T-helper 22 cell (primary cell): Measurements from ENCODE around the gene SLC31A1.

Experiments
- DNase-seq: peaks from one replicate; pipeline ENCODE4 v3.0.0-alpha.2; 2020; ENCODE audit warnings: low read depth

The SLC31A1 gene

GRCh38 chr9:113302792-113303418 is 81.6 kb downstream of the SLC31A1 start, which contains the start of gene RNF183:
RNF183 (minus strand) TSS chr9:113303376; CDS start chr9:113298184, 5,192 bp downstream.
- no peak for DNase-seq

GRCh38 chr9:113306566-113306965 is 85.2 kb downstream of the SLC31A1 start:
- no peak for DNase-seq

GRCh38 chr9:113307396-113307975 is 86.1 kb downstream of the SLC31A1 start:
- DNase-seq: no peak

GRCh38 chr9:113309204-113309813 is 88.0 kb downstream of the SLC31A1 start:
- no peak for DNase-seq

GRCh38 chr9:113310538-113310937 is 89.2 kb downstream of the SLC31A1 start:
- no peak for DNase-seq

- DNase-seq: no peak
These were observed 90.6 kb downstream of the SLC31A1 start for GRCh38 chr9:113311961-113312360.

- DNase-seq: no peak
These were observed 91.9 kb downstream of the SLC31A1 start for GRCh38 chr9:113313261-113313660.
